Caki2 (cell line): ENCODE results near the gene SARDH. TPM values are rescaled to one million over a fixed set of nuclear protein-coding genes. Genes with fewer than 3 reads are reported as not detected.

ENCODE experiments used
- DNase-seq: peaks from one replicate; pipeline ENCODE4 v3.0.0-alpha.2; 2015; ENCODE audit warnings: low read depth
- in situ Hi-C: cut with HindIII; loops from 2 replicates; pipeline ENCODE4 v1.10.0; 2016; ENCODE audit warnings: low sequenced_read_pairs, low pct_unique_long_range_greater_than_20kb, mixed read lengths
- total RNA-seq: library from RNA; depleted of rRNA; stranded (reverse); fragments of >200 nt; shearing (Covaris generic); gene quantifications from 2 replicates; pipeline ENCODE4 v1.2.3, GENCODE V29; 2014; ENCODE audit warnings: low replicate concordance

SARDH gene
- total RNA-seq, 1 experiment from 2014 or later = 13.0 TPM

GRCh38 chr9:133710661-133711427 lies 27.3 kb downstream of the SARDH start:
- in situ Hi-C loops = no loop called here
- no peak for DNase-seq

DNA sequence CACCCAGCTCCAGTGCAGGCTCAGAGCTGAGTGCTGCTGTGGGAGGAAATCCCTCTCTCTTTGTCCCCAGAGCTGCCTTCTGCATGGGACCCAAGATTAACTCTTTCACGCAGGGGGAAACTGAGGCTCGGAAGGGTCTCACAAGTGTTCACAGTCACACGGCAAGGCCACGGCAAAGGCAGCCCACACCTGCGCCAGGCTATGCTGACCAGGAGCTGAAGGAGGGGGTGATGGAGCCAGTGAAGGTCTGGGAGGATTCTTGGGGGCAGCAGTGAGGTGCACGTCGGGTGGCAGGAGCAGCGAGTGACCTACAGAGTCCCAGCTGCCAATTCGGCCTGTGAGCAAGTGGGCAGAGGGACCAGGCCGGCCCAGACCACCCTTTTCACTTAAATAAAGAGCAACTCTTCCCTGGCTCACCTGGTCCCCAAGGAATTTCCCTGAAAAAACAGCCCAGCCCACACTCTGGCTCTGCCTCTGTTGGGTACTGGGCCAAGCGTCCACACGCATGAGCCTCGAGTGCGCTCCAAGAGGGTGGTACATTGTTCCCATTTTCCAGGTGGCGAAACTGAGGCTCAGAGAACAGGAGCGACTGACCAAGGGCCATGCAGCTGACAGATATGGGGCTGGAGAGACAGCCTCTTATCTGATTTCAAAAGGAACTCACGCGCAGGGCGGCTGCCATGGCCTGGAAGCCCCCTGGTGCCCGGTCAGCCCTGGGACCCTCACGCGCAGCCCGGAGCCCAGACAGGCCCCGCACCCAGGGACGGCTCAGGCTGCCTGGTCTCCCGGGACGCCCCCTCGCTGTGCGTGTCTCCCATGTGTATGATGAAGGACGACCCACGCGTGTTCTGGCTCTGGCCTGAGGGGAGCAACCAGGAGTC lies 28.2 kb downstream of the SARDH start:
- no peak for DNase-seq
- in situ Hi-C loops = no loop called here

GRCh38 chr9:133709015-133709611 lies 29.0 kb downstream of the SARDH start:
- in situ Hi-C loops = no loop called here
- no peak for DNase-seq

DNA sequence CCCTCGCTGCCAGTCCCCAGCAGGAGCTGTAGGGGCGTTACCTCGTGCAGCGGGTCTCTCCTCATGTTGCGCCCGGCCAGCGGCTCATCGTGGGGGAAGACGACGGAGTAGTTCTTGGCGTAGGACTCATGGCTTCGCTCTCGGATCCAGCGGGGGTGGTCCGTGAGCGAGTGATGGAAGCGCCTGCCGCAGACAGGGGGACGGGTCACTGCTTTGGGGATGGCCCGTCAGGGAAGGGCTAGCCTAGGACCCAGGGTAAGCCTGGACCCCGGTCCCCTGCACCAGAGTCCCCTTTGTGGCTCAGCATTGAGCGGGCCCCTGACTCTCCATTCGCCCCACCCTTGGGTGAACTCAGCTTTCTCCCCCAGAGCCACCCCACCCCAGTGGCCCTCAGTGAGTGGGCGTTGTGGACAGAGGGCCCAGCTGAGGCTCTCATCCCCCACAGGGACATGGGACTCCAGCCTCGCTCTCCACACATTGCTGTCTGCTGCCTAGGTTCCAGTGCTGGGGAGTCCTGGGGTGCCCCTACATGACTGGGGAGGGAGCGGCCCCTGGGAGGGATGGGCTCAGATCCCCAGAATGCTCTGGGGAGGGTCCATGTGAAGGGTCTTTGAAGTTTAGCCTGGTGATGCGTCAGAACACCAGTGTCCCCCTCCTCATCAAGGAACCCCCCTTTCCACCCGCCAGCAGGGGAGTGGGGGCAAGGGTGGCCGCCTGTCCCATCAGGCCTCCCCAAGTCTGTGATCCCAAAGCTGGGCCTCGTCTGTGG lies 29.7 kb downstream of the SARDH start:
- DNase-seq = no peak
- in situ Hi-C loops = no loop called here

DNA sequence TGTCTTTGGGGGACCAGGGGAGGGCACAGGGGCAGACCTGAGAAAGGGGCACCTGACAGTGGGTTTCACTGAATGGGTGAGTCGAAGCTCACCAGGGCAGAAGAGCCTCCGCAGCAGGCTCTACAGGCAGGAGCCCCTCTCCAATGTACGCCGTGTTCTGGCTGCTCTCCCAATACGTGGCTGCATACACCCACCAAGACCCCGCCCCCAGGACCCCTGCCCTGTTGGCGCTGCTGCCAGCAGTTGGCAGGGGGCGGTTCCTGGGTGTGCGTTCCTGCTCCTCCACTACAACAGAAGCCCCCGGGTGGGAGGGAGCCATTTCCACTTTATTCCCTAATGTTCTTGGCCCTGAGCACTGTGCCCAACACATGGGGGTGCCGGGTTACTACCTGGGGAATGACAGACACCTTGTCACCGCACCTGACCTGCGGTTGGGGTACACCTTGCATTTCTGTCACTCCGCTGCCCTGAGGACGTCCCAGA lies 30.3 kb downstream of the SARDH start:
- in situ Hi-C loops = no loop called here
- no peak for DNase-seq

- in situ Hi-C loops = no loop called here
- no peak for DNase-seq
Measured at GRCh38 chr9:133707065-133707762, 30.9 kb downstream of the SARDH start.

GRCh38 chr9:133706307-133707050 lies 31.7 kb downstream of the SARDH start:
- in situ Hi-C loops = no loop called here
- no peak for DNase-seq

GRCh38 chr9:133705576-133705975 lies 32.6 kb downstream of the SARDH start:
- no peak for DNase-seq
- in situ Hi-C loops = no loop called here

GRCh38 chr9:133704711-133705181 lies 33.4 kb downstream of the SARDH start:
- in situ Hi-C loops = no loop called here

DNA sequence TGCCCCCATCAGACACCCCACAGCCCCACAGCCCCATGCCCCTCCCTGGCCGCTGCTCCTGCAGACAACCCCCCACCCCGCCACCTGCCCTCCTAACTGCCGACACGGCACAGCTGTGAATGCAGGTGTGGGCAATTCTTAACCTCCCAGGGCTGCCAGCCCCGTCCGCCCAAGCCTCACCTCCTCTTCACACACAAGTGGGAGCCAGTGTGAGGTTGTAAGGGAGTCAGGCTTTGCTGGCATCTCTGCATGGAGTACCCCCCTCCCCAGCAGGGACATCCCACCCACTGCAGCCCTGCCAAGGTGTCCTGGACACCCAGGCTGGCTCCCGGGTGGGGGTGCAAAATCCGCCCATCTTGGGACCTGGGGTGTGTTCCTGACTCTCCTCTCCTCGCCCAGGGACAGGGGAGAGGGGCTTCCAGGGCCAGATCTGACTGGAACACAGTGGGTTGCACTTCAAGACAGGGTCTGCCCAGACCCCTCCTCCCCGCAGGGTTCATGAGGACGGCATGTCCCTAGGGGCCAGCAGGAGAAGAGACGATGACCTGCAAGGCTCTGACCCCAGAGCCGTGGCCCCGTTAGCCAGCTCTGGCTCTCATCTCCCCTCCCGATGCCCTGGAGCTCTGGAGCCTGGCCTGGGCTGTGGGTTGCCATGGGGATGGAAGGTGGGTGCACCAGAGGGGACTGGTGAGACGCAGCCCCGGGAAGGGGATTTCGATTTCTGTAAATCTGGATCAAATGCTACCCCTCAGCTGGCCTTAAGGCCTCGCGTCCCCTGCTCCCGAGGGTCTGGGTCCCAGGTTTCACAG lies 34.4 kb downstream of the SARDH start:
- in situ Hi-C loops = no loop called here
- no peak for DNase-seq

More at GRCh38 chr9:133704711-133705181, 33.4 kb downstream of the SARDH start:
- no peak for DNase-seq

- no peak for DNase-seq
- in situ Hi-C loops = no loop called here
Measured at GRCh38 chr9:133702798-133703590, 35.2 kb downstream of the SARDH start.

GRCh38 chr9:133701981-133702797 lies 36.0 kb downstream of the SARDH start:
- no peak for DNase-seq
- in situ Hi-C loops = no loop called here

- in situ Hi-C loops = no loop called here
- no peak for DNase-seq
Measured at GRCh38 chr9:133701321-133701980, 36.7 kb downstream of the SARDH start.

DNA sequence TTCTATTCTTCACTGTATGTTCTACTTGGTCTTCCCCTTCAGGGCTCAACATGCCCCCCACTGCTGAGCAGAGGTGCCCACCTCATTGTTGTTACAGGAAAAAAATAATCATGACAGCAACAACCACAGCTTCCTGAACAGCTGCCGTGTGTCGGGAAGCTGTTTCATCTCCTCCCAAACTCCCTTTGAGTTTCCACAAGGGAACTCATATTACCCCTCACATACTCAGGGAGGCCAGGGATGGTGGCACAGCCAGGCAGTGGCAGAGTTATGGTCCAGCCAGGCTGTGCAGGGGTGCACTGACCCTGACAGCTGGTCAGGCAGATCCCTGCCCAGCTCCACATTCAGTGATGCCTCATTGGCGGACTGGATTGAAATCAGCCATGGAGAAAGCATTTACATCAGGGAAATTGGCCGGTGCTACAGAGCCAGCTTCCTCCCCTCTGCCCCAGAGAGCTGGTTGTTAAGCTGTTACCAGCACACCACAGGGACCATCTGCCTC lies 37.3 kb downstream of the SARDH start:
- DNase-seq = no peak
- in situ Hi-C loops = no loop called here
